HepG2 (cell line): ENCODE data around the gene TUT4. TPM values are rescaled to one million over a fixed set of nuclear protein-coding genes. Genes with fewer than 3 reads are reported as not detected.
A peak's percentile ranks its signal among the peaks of the same experiment; 100 is the strongest.

Experiments used
- ATAC-seq: fragments of 200-7000 bp; cut with Tn5 transposase; 3 replicates; pipeline ENCODE4 v1.9.1; 2020; ENCODE audit warnings: mild to moderate bottlenecking, moderate library complexity
- BruUV-seq: library from RNA; stranded (reverse); fragments of 400-500 nt; replicated peaks from 2 replicates; lab custom pipeline; 2021; lab: Mats Ljungman, UMichigan
- CTCF ChIA-PET: fragments of 300-600 bp; formaldehyde crosslinking; extraction: SDS; loops from one replicate; lab custom pipeline; 2021; ENCODE audit warnings: low total read pairs, inconsistent platforms, low intra/inter-chr PET ratio; lab: Yijun Ruan, JAX
- POLR2A ChIA-PET: fragments of 350-600 bp; sonication (Branson Sonifier 250); formaldehyde crosslinking; loops from one replicate; lab custom pipeline; 2020; ENCODE audit warnings: antibody characterized with exemption, inconsistent platforms; lab: Yijun Ruan, JAX
- DNase-seq: peaks from one replicate; pipeline ENCODE4 v3.0.0-alpha.2; 2015; ENCODE audit warnings: low spot score
- FAIRE-seq: peaks from 3 replicates; lab custom pipeline; 2011; peaks lifted over from hg19 to GRCh38; lab: Jason Lieb, UNC
- H2AFZ ChIP-seq: one replicate; pipeline ENCODE4 v1.6.1; 2011; ENCODE audit warnings: low read length, inconsistent platforms
- H3K27ac ChIP-seq: fragments of 300-600 bp; 3 replicates; pipeline ENCODE4 v1.8.0; 2011; ENCODE audit warnings: mixed run types, mild to moderate bottlenecking, mixed read lengths, low read length, inconsistent platforms; ENCODE audit not compliant: insufficient read depth; ENCODE audit errors: extremely low read length
- H3K27me3 ChIP-seq, 2 experiments: fragments of 200-600 bp in 1 of 2; 2 replicates in 1 of 2; 3 replicates in 1 of 2; pipeline versions ENCODE4 v1.6.0 to v1.8.0; 2011; ENCODE audit warnings: low read length in 2 of 2, mild to moderate bottlenecking in 2 of 2, moderate library complexity in 2 of 2, inconsistent platforms in 1 of 2; ENCODE audit not compliant: insufficient read depth in 2 of 2, control insufficient read depth in 1 of 2
- H3K36me3 ChIP-seq, 2 experiments: fragments of 200-600 bp in 1 of 2; replicated peaks in 1 of 2; 2 replicates in 1 of 2; 3 replicates in 1 of 2; pipeline versions ENCODE4 v1.5.1 to v1.8.0; 2011; ENCODE audit warnings: low read length in 2 of 2, inconsistent platforms in 1 of 2; ENCODE audit not compliant: insufficient read depth in 2 of 2, control insufficient read depth in 1 of 2
- H3K4me1 ChIP-seq: 2 replicates; pipeline ENCODE4 v1.5.1; 2012; ENCODE audit warnings: low read length, inconsistent platforms; ENCODE audit not compliant: insufficient read depth
- H3K4me2 ChIP-seq: 2 replicates; pipeline ENCODE4 v1.6.0; 2011; ENCODE audit warnings: low read depth, low read length, inconsistent platforms
- H3K4me3 ChIP-seq, 3 experiments: fragments of 200-600 bp in 1 of 3; sonication (generic), shearing (Covaris generic) in 1 of 3; replicated peaks in 1 of 3; 2 replicates each; pipeline ENCODE4 v1.5.1; 2011 to 2016; ENCODE audit warnings: low read length in 3 of 3, inconsistent platforms in 2 of 3, low read depth in 2 of 3, mild to moderate bottlenecking in 2 of 3, control low read depth in 1 of 3, mixed read lengths in 1 of 3; ENCODE audit not compliant: insufficient read depth in 1 of 3
- H3K79me2 ChIP-seq: one replicate; pipeline ENCODE4 v1.6.1; 2011; ENCODE audit warnings: low read length, inconsistent platforms; ENCODE audit not compliant: insufficient read depth
- H3K9ac ChIP-seq: 2 replicates; pipeline ENCODE4 v1.6.0; 2011; ENCODE audit warnings: mild to moderate bottlenecking, low read depth, low read length, inconsistent platforms; ENCODE audit not compliant: insufficient read depth
- H3K9me3 ChIP-seq: 2 replicates; pipeline ENCODE4 v1.5.1; 2012; ENCODE audit warnings: mild to moderate bottlenecking, low read length
- H4K20me1 ChIP-seq: 2 replicates; pipeline ENCODE4 v1.6.0; 2011; ENCODE audit warnings: inconsistent platforms, mild to moderate bottlenecking, low read length, moderate library complexity; ENCODE audit not compliant: insufficient read depth
- ARID3A ChIP-seq: IDR thresholded peaks from 2 replicates; pipeline ENCODE4 v1.6.1; 2012; ENCODE audit warnings: low read depth, low read length, improper control_type of control experiment
- ATF7-NPFF ChIP-seq: sonication (generic); formaldehyde crosslinking; IDR thresholded peaks from 2 replicates; pipeline ENCODE4 v1.8.1; 2023; ENCODE audit warnings: mild to moderate bottlenecking, low read depth, missing genetic modification reagents, moderate library complexity
- CREB1 ChIP-seq, 2 experiments: fragments of 450-650 bp in 1 of 2; IDR thresholded peaks; 2 replicates each; pipeline ENCODE4 v1.6.1; 2016 to 2017; ENCODE audit warnings: control low read depth in 1 of 2, mild to moderate bottlenecking in 1 of 2, missing compliant biosample characterization in 1 of 2, missing genetic modification characterization in 1 of 2
- HMG20A ChIP-seq: IDR thresholded peaks from 2 replicates; pipeline ENCODE4 v1.6.1; 2016; ENCODE audit warnings: borderline replicate concordance
- NRL ChIP-seq: sonication (generic); formaldehyde crosslinking; IDR thresholded peaks from 2 replicates; pipeline ENCODE4 v1.5.0; 2020; ENCODE audit warnings: missing genetic modification reagents, mild to moderate bottlenecking, moderate library complexity, borderline replicate concordance
- POLR2AphosphoS2 ChIP-seq: IDR thresholded peaks from 2 replicates; pipeline ENCODE4 v1.6.1; 2011; ENCODE audit warnings: low read depth, low read length, improper control_type of control experiment
- PTBP1 ChIP-seq: fragments of 200-400 bp; formaldehyde crosslinking; IDR thresholded peaks from 2 replicates; pipeline ENCODE4 v1.6.1; 2018; ENCODE audit warnings: low read length, low read depth; ENCODE audit not compliant: poor library complexity, severe bottlenecking
- SIN3B ChIP-seq: fragments of 150-350 bp; IDR thresholded peaks from 2 replicates; pipeline ENCODE4 v1.6.1; 2014; ENCODE audit warnings: low read length
- ZFP36L1 ChIP-seq: sonication (generic); formaldehyde crosslinking; IDR thresholded peaks from 2 replicates; pipeline ENCODE4 v1.8.0; 2022; ENCODE audit warnings: mild to moderate bottlenecking, missing genetic modification reagents, moderate library complexity
- ZFP37 ChIP-seq: sonication (generic); formaldehyde crosslinking; IDR thresholded peaks from 2 replicates; pipeline ENCODE4 v1.4.0; 2020; ENCODE audit warnings: missing genetic modification reagents, borderline replicate concordance
- ZNF253 ChIP-seq: sonication (generic); formaldehyde crosslinking; IDR thresholded peaks from 2 replicates; pipeline ENCODE4 v1.8.0; 2022; ENCODE audit warnings: mild to moderate bottlenecking, missing genetic modification reagents, borderline replicate concordance
- ZNF503 ChIP-seq: sonication (generic); formaldehyde crosslinking; IDR thresholded peaks from 2 replicates; pipeline ENCODE4 v1.4.0; 2020; ENCODE audit warnings: missing genetic modification reagents
- ZNF564 ChIP-seq: sonication (generic); formaldehyde crosslinking; IDR thresholded peaks from 2 replicates; pipeline ENCODE4 v1.8.1; 2023; ENCODE audit warnings: mild to moderate bottlenecking, missing genetic modification reagents
- ZNF615 ChIP-seq: sonication (generic); formaldehyde crosslinking; IDR thresholded peaks from 2 replicates; pipeline ENCODE4 v1.5.0; 2020; ENCODE audit warnings: mild to moderate bottlenecking, missing genetic modification reagents, borderline replicate concordance
- ZNF672 ChIP-seq: sonication (generic); formaldehyde crosslinking; IDR thresholded peaks from 2 replicates; pipeline ENCODE4 v1.8.1; 2022; ENCODE audit warnings: missing genetic modification reagents
- ZNF704 ChIP-seq: sonication (generic); formaldehyde crosslinking; IDR thresholded peaks from 2 replicates; pipeline ENCODE4 v1.8.1; 2023; ENCODE audit warnings: mild to moderate bottlenecking, inconsistent platforms, moderate library complexity, missing genetic modification reagents, borderline replicate concordance
- ZNF747 ChIP-seq: sonication (generic); formaldehyde crosslinking; IDR thresholded peaks from 2 replicates; pipeline ENCODE4 v1.8.1; 2023; ENCODE audit warnings: missing genetic modification reagents, mild to moderate bottlenecking, borderline replicate concordance
- ZNF770 ChIP-seq: sonication (generic); formaldehyde crosslinking; IDR thresholded peaks from 2 replicates; pipeline ENCODE4 v1.5.0; 2020; ENCODE audit warnings: mild to moderate bottlenecking, missing genetic modification reagents
- WGBS: methylation state at CpG from one replicate; pipeline ENCODE4 v1.1.6; 2017; ENCODE audit warnings: low lambda C conversion rate; 5-methylcytosine and 5-hydroxymethylcytosine counted together
- in situ Hi-C: cut with HindIII; loops from 2 replicates; pipeline ENCODE4 v1.10.0; 2017; ENCODE audit warnings: low pct_unique_long_range_greater_than_20kb; ENCODE audit not compliant: extremely low pct_ligation_motif_present
- intact Hi-C: fragments of 100-400 bp; cut with micrococcal nuclease; formaldehyde crosslinking; loops from one replicate; pipeline ENCODE4 v1.10.0; 2022; ENCODE audit not compliant: unreplicated experiment
- polyA plus RNA-seq, 8 experiments: library from polyadenylated mRNA; depleted of rRNA in 3 of 8; stranded (reverse) in 7 of 8; unstranded in 1 of 8; fragments of >200 nt; fragmentation: Illumina TruSeq in 4 of 8; extraction: Trizol in 4 of 8; gene quantifications; 2 replicates each; pipeline versions ENCODE4 v1.2.1 to v1.2.3, GENCODE V29; 2011 to 2016; ENCODE audit warnings: low read depth in 4 of 8, missing spikeins in 1 of 8, mixed read lengths in 1 of 8; ENCODE audit not compliant: insufficient read depth in 1 of 8
- total RNA-seq, 5 experiments: library from RNA; depleted of rRNA; stranded (reverse); fragments of >200 nt; fragmentation: Illumina TruSeq; extraction: Trizol; gene quantifications; 2 replicates each; pipeline ENCODE4 v1.2.3, GENCODE V29; 2016; ENCODE audit warnings: low read depth in 1 of 5

The TUT4 gene
- total and polyA plus RNA-seq, 2 of the 13 experiments (the other 11 are each of a cell fraction or from before 2014, with no cell fraction given), result 44.7 to 53.5 TPM

- peaks cover 44% of the 10 kb centered on the region for H3K79me2 ChIP-seq
- no TSS peak for BruUV-seq
- CTCF ChIA-PET, result no interaction called here
- intact Hi-C loops, result loop anchor here (10.0 kb wide), 1 partner anchor 282 kb away; no protein-coding TSS in a partner anchor
- peak overlapping the region; percentile 97 for H3K27ac ChIP-seq
- POLR2A ChIA-PET, result interaction anchor here (1.4 kb wide), 1 partner anchor 348 kb away, joined by 3 read pairs; the partner anchor contains the start of gene TXNDC12
- no peaks in the 10 kb centered on the region for H4K20me1 ChIP-seq
- H3K36me3 ChIP-seq, result peaks cover 0 to 39% of the 10 kb centered on the region in 2 experiments; a peak in 4 of 5 replicates
- peak overlapping the region; percentile 80 for H3K4me2 ChIP-seq
- DNase-seq (peak; percentile 41), FAIRE-seq (no peak), ATAC-seq (peak; percentile 22)
- peak overlapping the region; percentile 76 to 96 (median 87); a peak in 5 of 6 replicates for H3K4me3 ChIP-seq
- H3K9ac ChIP-seq, result peak overlapping the region; percentile 99
- peaks cover 0 to 4% of the 10 kb centered on the region in 2 experiments; a peak in 1 of 5 replicates for H3K27me3 ChIP-seq
- TF ChIP-seq HMG20A (no peak), ZNF615 (CRISPR knock-in tag) (no peak), PTBP1 (no peak), ZNF564 (CRISPR knock-in tag) (no peak), ARID3A (0 out of 2 replicates have a peak, but pooled peaks have one; percentile 39), NRL (CRISPR knock-in tag) (no peak), CREB1 (IDR thresholded peaks at IDR 0.05) (no peak), CREB1 (CRISPR knock-in tag; IDR thresholded peaks at IDR 0.05) (0 out of 2 replicates have a peak, but pooled peaks have one; percentile 15), ZNF704 (CRISPR knock-in tag) (no peak), ATF7-NPFF (CRISPR knock-in tag) (no peak), ZNF672 (CRISPR knock-in tag) (no peak), ZNF253 (CRISPR knock-in tag) (no peak), ZFP36L1 (CRISPR knock-in tag) (no peak), POLR2AphosphoS2 (no peak), ZNF747 (CRISPR knock-in tag) (no peak), SIN3B (no peak), ZNF503 (no peak), ZNF770 (CRISPR knock-in tag) (no peak), ZFP37 (CRISPR knock-in tag) (no peak)
- WGBS, result 9% methylated on average over 3 of the region's 3 CpGs
- H3K9me3 ChIP-seq, result no peaks in the 10 kb centered on the region
- H3K4me1 ChIP-seq, result peaks cover 34% of the 10 kb centered on the region
- in situ Hi-C loops, result no loop called here
- no peak overlapping the region for H2AFZ ChIP-seq
Observed at GRCh38 chr1:52402860-52403240, 150.0 kb downstream of the TUT4 start.
